GM19035 (cell line): ENCODE measurements around the gene CSF1.

Source experiments
- ATAC-seq: cut with Tn5 transposase; IDR thresholded peaks from one replicate; pipeline ENCODE4 v1.9.1; 2021; ENCODE audit not compliant: unreplicated experiment

CSF1 gene

DNA sequence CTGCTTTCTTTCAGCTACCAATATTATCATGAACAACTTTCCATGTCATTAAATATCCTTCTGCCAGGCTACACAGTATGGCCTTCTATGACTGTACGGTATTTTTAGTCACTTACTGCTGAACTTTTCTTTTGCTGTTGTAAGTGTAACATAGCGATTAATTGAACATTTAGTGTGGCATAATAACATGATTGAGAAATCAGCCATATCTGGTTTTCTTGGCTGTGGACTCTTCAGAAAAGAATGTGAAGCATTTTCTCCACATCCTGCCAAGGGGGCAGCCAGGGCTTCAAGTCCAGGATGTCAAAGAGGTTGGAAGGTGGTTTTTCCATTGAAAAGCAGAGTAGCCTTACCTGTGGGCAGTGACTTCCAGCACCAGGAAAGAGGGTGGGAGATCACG lies 65.1 kb downstream of the CSF1 start:
- no peak for ATAC-seq

DNA sequence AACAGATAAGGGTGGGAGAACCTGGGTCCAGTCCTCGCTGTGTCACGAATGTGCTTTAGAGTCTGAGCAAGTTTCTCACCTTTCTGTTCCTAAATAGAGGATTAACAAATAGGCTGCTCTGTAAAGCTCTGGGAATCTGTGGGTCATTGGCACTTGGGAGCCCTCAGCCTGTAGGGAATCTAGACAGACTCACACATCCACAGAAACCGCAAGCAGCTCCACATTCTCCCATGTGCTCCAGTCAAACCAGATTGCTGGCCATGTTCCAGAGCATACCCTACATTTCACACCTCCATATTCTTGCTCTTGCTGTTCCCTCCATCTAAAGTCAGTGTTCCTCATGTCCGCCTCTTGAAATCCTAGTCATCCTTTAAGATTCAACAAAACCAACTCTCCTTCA lies 66.1 kb downstream of the CSF1 start:
- ATAC-seq: no peak

DNA sequence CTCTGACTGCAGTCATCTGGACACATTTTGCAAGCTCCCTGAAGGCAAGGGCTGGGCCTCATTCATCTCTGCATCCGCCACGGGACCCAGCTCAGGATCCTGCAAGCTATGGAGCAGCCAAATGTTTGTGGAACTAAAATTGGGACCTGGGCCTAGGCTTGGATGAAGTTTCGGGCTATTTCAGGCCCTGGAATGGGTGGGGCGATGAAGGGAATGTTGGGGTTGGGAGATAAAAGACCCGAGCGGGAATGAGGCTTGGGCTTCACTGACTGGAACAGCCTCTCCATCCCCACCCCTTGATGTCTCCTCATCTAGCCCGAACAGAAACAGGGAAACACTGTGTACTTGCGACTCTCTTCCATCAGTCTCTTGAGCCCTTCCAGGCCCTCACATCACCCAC lies 66.6 kb downstream of the CSF1 start:
- no peak for ATAC-seq

DNA sequence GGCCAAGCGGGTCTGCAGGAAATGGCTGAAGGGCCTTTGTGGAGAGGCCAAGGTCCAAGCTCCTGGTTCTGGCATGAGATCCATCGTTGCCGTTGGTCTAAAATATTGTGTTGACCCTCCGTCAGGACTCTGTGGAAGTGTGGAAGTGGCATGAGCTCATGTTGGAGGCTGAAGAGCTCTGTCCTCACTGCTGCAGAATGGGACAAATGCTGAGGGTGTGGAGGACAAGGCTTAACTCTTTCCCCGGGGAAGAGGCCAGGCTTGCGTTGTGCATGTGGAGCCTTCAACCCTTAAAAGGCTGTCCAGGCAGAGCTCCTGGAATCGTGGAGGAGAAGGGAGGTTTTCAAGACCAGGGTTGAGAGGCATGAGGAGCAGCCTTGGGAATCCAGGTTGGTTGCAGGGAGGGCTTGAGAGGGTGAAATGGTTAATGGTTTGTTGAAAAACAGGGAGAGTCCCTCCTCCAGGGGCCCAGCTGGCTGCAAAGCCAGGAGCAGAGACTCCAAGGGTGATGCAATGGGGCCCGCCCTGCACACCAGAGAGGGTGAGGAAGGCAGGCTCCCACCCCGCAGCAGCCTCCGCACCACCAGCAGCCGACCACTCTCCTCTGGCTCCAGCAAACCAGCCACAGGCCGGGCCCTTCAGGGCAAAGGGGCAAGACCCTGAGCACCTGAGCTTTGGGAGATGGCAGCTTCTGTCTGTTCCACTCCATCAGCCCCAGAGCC lies 67.2 kb downstream of the CSF1 start:
- no peak for ATAC-seq

DNA sequence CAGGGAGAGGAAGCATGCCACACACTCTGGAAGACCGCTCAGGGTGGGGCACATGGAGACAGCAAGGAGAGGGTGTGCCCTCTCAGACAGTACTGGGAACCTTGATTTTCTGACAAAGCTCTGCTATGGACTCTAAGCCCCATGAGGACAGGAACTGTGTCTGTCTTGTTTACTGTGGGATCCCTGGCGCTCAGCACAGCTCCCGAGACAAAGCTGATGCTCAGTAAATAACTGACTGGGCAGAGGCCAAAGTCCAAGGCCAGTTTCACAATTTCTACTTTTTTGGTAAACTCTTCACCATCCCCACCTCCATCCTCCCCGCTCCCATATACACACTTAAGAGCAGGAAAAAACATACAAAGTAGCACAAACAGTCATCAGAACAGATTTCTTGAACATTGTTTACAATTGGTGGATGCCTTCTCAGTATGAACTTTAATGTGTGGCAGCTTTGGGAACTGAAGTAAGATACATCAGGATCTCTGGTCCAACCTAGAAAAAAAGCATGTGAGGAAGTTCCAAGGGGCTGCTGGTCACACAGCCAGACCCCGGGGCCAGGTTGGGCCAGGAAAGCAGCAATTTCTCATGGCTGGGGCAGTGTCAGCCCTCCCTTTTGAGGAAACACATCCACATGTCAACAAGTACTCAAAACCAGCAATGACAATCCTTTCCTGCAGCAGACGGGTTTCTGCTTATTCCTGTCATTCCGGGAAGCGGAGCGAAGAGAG lies 68.3 kb downstream of the CSF1 start:
- ATAC-seq: no peak

DNA sequence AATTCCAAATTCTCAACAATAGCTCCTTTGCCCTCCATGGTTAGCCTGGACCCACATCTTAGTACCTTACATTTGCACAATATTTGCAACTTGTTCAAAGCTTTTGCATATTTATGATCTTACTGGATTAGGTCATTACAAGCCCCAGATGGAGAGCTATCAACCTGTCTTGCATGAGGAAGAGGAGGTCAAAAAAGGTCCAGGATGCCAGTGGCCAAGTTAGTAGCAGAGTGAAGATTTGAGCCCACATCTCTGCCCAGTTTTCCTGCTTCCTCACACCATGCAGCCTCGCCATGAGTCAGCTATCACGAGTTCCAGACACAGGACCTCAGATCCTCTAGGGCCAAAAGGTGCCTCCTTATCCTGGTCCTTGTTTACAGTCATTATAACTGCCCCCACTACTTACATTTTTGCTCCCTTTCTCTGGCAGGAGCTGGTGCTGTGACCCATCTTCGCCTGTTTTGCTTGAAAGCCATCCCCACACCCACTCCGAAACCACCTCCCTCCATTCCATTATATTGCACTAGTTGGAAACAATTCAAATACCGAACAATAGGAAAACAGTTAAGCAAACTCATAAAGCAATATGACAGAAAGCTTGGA lies 68.9 kb downstream of the CSF1 start:
- no peak for ATAC-seq
